Gastroesophageal sphincter (tissue), 4 donors: ENCODE data around the gene MORN4. TPM values are rescaled to one million over a fixed set of nuclear protein-coding genes. Genes with fewer than 3 reads are reported as not detected.

Source experiments
- ATAC-seq: fragments of 150-250 bp; one replicate; pipeline ENCODE4 v1.9.1; 2016; ENCODE audit warnings: mild to moderate bottlenecking, moderate library complexity
- H3K27ac ChIP-seq, 4 donors: fragments of 200-600 bp; sonication (generic) in 3 of 4; 1 replicate in 3 of 4; 2 replicates in 1 of 4; pipeline ENCODE4 v1.5.1; 2016 to 2019
- H3K27me3 ChIP-seq: fragments of 200-600 bp; sonication (generic); one replicate; pipeline ENCODE4 v1.5.1; 2019
- H3K36me3 ChIP-seq, 2 donors: fragments of 200-600 bp; sonication (generic); one replicate each; pipeline ENCODE4 v1.5.1; 2019; ENCODE audit warnings: control low read depth in 1 of 2
- H3K4me1 ChIP-seq, 3 donors: fragments of 200-600 bp; sonication (generic); 1 replicate in 2 of 3; 2 replicates in 1 of 3; pipeline ENCODE4 v1.5.1; 2016 to 2019; ENCODE audit warnings: control low read depth in 2 of 3
- H3K4me3 ChIP-seq, 2 donors: fragments of 200-600 bp; sonication (generic); one replicate each; pipeline ENCODE4 v1.5.1; 2019; ENCODE audit warnings: mild to moderate bottlenecking in 1 of 2, moderate library complexity in 1 of 2
- H3K9me3 ChIP-seq, 3 donors: fragments of 200-600 bp; sonication (generic); one replicate each; pipeline ENCODE4 v1.5.1; 2017 to 2019; ENCODE audit warnings: control low read depth in 2 of 3
- EP300 ChIP-seq: sonication (generic); formaldehyde crosslinking; IDR thresholded peaks from one replicate; pipeline ENCODE4 v1.6.1; 2017; ENCODE audit warnings: antibody characterized with exemption, mild to moderate bottlenecking
- POLR2A ChIP-seq, 2 donors: fragments of 450-650 bp; IDR thresholded peaks; one replicate each; pipeline ENCODE4 v1.6.1; 2017; ENCODE audit warnings: antibody characterized with exemption in 2 of 2, mild to moderate bottlenecking in 2 of 2, moderate library complexity in 1 of 2
- POLR2AphosphoS5 ChIP-seq: sonication (generic); formaldehyde crosslinking; IDR thresholded peaks from one replicate; pipeline ENCODE4 v1.6.1; 2017; ENCODE audit warnings: antibody characterized with exemption
- WGBS, 2 donors: methylation state at CpG; one replicate each; pipeline ENCODE4 v1.1.5; 2018; ENCODE audit warnings: low coverage in 1 of 2; 5-methylcytosine and 5-hydroxymethylcytosine counted together
- total RNA-seq, 4 donors: library from RNA; depleted of rRNA; stranded (reverse); fragments of >200 nt; gene quantifications; one replicate each; pipeline ENCODE4 v1.1.0, GENCODE V29; 2016
- TF ChIP-seq, protein P1 (sequence below), 4 experiments: fragments of 200-600 bp in 2 of 4; fragments of 450-650 bp in 2 of 4; sonication (generic) in 1 of 4; IDR thresholded peaks; one replicate each; pipeline ENCODE4 v1.5.1; 2017 to 2019; ENCODE audit warnings: antibody characterized with exemption in 4 of 4, mild to moderate bottlenecking in 2 of 4, moderate library complexity in 2 of 4

MORN4 gene
- total RNA-seq, 4 donors from 2014 or later, result 1.2 to 10.3 (median 2.9) TPM

DNA sequence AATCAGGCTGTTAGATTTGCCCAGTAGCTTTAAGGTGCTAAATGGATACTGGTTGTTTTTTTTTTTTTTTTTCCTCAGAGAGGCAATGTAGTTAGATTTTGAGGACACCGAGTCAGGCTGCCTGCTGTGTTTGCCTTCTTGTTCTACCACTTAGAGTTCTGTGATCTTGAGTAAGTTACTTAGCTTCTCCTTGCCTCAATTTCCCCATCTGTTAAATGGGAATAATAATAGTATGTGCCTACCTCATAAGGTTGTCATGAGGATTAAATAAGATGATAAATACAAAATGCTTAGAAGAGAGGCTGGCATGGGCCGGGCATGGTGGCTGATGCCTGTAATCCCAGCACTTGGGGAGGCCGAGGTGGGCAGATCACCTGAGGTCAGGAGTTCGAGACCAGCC is 14.6 kb downstream of the MORN4 start:
- Histone ChIP-seq H3K9me3 (no peaks in the 10 kb centered on the region), H3K4me3 (no peak overlapping the region), H3K27me3 (no peaks in the 10 kb centered on the region), H3K4me1 (no peaks in the 10 kb centered on the region), H3K36me3 (peaks cover 0 to 38% of the 10 kb centered on the region in 2 donors), H3K27ac (no peak overlapping the region)
- WGBS, 2 donors, result 88% methylated on average over 2 of the region's 4 CpGs; no CpG with 5 or more reads in 1 of the 2 donors
- no peak for ATAC-seq
- no peak for TF ChIP-seq POLR2A (IDR thresholded peaks at IDR 0.05)
- no peak for TF ChIP-seq POLR2AphosphoS5
- TF ChIP-seq, protein P1, sequence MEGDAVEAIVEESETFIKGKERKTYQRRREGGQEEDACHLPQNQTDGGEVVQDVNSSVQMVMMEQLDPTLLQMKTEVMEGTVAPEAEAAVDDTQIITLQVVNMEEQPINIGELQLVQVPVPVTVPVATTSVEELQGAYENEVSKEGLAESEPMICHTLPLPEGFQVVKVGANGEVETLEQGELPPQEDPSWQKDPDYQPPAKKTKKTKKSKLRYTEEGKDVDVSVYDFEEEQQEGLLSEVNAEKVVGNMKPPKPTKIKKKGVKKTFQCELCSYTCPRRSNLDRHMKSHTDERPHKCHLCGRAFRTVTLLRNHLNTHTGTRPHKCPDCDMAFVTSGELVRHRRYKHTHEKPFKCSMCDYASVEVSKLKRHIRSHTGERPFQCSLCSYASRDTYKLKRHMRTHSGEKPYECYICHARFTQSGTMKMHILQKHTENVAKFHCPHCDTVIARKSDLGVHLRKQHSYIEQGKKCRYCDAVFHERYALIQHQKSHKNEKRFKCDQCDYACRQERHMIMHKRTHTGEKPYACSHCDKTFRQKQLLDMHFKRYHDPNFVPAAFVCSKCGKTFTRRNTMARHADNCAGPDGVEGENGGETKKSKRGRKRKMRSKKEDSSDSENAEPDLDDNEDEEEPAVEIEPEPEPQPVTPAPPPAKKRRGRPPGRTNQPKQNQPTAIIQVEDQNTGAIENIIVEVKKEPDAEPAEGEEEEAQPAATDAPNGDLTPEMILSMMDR (IDR thresholded peaks at IDR 0.05), result no peak
- TF ChIP-seq EP300, result no peak

DNA sequence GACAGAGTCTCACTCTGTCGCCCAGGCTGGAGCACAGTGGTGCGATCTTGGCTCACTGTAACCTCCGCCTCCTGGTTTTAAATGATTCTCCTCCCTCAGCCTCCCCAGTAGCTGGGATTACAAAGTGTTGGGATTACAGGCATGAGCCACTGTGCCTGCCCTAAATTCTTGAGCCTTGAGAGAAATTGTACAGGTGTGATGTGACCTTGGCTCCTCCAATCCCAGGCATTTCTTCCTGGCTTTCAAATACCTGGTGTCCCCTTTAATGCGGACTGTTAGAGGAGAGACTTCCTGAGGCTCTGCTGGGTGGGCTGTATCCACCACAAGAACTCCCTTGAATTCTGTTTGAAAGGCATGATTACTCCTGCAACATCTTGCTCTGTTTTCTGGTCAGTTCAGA is 15.0 kb downstream of the MORN4 start:
- no peaks in the 10 kb centered on the region for H3K4me1 ChIP-seq
- H3K27me3 ChIP-seq, result no peaks in the 10 kb centered on the region
- no peak overlapping the region for H3K27ac ChIP-seq
- WGBS, 2 donors, result 93% methylated on average over 4 of the region's 4 CpGs; no CpG with 5 or more reads in 1 of the 2 donors
- H3K9me3 ChIP-seq, result no peaks in the 10 kb centered on the region
- H3K36me3 ChIP-seq, result peaks cover 0 to 38% of the 10 kb centered on the region in 2 donors
- ATAC-seq, result no peak
- no peak overlapping the region for H3K4me3 ChIP-seq
- TF ChIP-seq POLR2AphosphoS5 (no peak), POLR2A (IDR thresholded peaks at IDR 0.05) (no peak), EP300 (no peak)
- TF ChIP-seq, protein P1 (IDR thresholded peaks at IDR 0.05), result no peak

DNA sequence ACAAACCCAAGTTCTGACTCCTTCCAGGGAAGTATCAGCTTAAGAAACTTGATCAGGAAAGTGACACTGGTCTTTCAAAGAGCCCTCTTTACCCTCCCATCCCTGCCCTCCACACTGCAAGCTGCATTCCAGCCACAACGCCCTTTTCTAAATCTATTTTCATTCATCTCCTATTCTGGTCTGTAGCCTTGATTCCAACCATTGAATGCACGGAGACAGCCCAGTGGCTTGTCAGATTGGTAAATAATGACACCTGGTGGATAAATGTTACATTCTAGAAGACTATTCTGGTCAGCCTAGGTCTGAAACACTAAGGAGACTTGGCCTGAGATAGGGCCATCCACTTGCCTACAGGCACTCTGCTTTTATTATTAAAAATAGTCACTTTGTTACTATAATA is 20.9 kb downstream of the MORN4 start:
- WGBS, 2 donors, result 0 to 12% methylated on average over 2 of the region's 2 CpGs
- TF ChIP-seq, protein P1 (IDR thresholded peaks at IDR 0.05), result peak; percentile 38 to 77 (median 66)
- no peak for TF ChIP-seq POLR2AphosphoS5
- Histone ChIP-seq H3K27ac (peak overlapping the region in 2 of 4 donors; percentile 24 to 27), H3K4me3 (no peak overlapping the region), H3K9me3 (no peaks in the 10 kb centered on the region), H3K27me3 (no peaks in the 10 kb centered on the region), H3K4me1 (peaks cover 0 to 7% (median 3%) of the 10 kb centered on the region in 3 donors), H3K36me3 (peaks cover 0 to 30% of the 10 kb centered on the region in 2 donors)
- peak; percentile 92 for ATAC-seq

DNA sequence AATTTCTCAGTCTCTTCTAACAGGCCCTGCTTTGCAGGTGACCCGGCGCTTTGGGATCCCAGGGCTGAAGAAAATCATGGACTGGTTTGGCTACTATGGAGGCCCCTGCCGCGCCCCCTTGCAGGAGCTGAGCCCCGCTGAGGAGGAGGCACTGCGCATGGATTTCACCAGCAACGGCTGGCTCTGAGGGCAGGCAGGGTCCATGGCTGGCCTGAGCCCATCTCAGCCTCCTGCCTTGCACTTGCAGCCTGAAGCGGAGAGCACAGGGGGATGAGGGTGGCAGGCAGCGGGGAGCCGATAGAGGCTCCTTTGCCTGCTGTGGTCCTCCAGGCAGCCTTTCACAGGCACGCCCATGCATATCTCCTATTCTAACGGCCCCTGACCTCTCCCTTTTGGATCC is 21.8 kb downstream of the MORN4 start:
- Histone ChIP-seq H3K27ac (no peak overlapping the region), H3K9me3 (no peaks in the 10 kb centered on the region), H3K27me3 (no peaks in the 10 kb centered on the region), H3K4me3 (no peak overlapping the region), H3K36me3 (peaks cover 0 to 28% of the 10 kb centered on the region in 2 donors), H3K4me1 (peaks cover 0 to 7% (median 3%) of the 10 kb centered on the region in 3 donors)
- TF ChIP-seq EP300 (no peak), POLR2AphosphoS5 (no peak), POLR2A (IDR thresholded peaks at IDR 0.05) (no peak)
- 100% methylated on average over 4 of the region's 12 CpGs; no CpG with 5 or more reads in 1 of the 2 donors for whole genome bisulfite sequencing, 2 donors
- ATAC-seq, result no peak

DNA sequence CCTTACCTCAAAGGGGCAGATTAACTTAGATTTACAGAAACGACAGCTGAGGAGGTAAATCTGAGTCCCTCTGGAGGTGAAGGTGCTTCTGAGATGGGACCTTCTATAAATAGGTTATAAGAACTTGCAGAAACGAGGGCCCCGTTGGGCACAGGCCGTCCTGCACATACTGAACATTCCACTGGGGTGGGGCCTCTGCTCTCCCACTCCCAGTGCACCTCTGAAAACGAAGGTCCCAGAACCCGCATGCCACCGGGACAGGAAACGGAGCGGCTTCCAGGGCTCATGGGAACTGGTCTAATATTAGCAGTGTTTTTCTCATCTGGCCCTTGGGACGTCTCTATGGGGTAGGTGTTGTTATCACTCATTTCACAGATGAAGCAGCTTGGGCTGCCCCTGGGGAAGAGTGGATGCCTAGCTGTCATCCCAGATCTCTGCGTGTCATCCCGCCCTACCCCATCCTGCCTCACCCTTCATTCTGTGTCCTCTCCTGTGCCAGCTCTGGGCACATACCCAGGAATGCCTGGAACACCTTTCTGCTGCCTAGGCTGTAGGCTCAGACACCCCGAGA is 24.2 kb downstream of the MORN4 start:
- H3K36me3 ChIP-seq, result peaks cover 0 to 4% of the 10 kb centered on the region in 2 donors
- peak overlapping the region in 2 of 4 donors; percentile 20 to 50 for H3K27ac ChIP-seq
- TF ChIP-seq POLR2A (IDR thresholded peaks at IDR 0.05), result no peak
- no peak for TF ChIP-seq EP300
- TF ChIP-seq, protein P1 (IDR thresholded peaks at IDR 0.05), result no peak
- TF ChIP-seq POLR2AphosphoS5, result no peak
- no peak overlapping the region for H3K4me3 ChIP-seq
- 50 to 88% methylated on average over 2 to 8 of the region's 13 CpGs for WGBS, 2 donors
- ATAC-seq, result peak; percentile 12
- H3K27me3 ChIP-seq, result no peaks in the 10 kb centered on the region
- no peaks in the 10 kb centered on the region for H3K9me3 ChIP-seq
- peaks cover 0 to 7% (median 3%) of the 10 kb centered on the region in 3 donors for H3K4me1 ChIP-seq
